Skin epidermis (tissue), 12 donors: ENCODE measurements around the gene TEX51.

ENCODE experiments used
- H3K27ac ChIP-seq, 21 experiments: fragments of 200-600 bp; sonication (generic) in 11 of 21; one replicate each; pipeline ENCODE4 v1.5.0; 2020; ENCODE audit warnings: mild to moderate bottlenecking in 3 of 21, inconsistent platforms in 2 of 21, moderate library complexity in 2 of 21
- H3K4me3 ChIP-seq, 7 experiments: fragments of 200-600 bp; sonication (generic) in 2 of 7; one replicate each; pipeline ENCODE4 v1.5.0; 2020; ENCODE audit warnings: inconsistent platforms in 2 of 7, mild to moderate bottlenecking in 2 of 7, moderate library complexity in 1 of 7

Gene TEX51

GRCh38 chr2:126890551-126891450 is 7.9 kb upstream of the TEX51 start:
- H3K4me3 ChIP-seq = no peak overlapping the region
- H3K27ac ChIP-seq = no peak overlapping the region

DNA sequence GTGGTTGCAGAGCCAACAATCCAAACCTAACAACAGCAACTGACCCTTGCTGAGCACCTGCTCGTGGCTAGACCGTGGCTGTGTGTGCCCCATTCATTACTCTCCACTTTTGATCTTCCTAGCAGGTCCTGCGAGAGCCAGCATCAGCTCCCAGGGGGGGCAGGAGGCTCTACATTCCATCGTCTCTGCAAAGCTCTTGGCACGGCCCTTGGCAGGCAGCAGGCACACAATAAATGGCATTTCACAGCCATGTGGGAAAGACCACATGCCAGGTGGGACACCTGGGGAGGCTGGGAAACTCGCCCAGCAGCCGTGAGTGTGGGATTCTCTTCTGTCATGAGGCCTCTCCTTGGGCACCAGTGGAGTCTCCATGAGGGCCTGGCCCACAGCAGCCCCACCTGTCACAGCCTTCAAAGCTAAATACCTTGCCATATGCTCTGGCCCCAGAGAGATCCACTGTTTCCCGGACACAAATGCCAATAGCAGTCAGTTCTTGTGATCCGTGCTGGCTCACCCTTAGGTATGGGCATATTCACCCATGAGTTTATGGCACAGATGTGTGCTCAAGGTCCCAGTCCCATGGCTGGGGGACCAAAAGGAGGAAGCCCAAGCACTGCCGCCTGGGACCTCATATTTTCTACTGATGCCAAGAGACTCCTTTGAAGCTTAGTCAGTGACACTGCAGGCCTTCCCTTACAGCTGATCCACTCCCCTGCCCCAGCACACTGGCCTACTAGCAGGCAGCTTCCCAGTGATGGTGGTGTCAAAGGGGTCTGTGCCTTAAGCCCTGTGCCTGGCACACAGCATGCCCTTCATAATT is 6.8 kb upstream of the TEX51 start:
- Histone ChIP-seq H3K27ac (no peak overlapping the region), H3K4me3 (no peak overlapping the region)

GRCh38 chr2:126893153-126893552 is 5.5 kb upstream of the TEX51 start:
- Histone ChIP-seq H3K27ac (no peak overlapping the region), H3K4me3 (no peak overlapping the region)

- Histone ChIP-seq H3K4me3 (no peak overlapping the region), H3K27ac (no peak overlapping the region)
Measured at GRCh38 chr2:126893606-126894005, 5.1 kb upstream of the TEX51 start.

DNA sequence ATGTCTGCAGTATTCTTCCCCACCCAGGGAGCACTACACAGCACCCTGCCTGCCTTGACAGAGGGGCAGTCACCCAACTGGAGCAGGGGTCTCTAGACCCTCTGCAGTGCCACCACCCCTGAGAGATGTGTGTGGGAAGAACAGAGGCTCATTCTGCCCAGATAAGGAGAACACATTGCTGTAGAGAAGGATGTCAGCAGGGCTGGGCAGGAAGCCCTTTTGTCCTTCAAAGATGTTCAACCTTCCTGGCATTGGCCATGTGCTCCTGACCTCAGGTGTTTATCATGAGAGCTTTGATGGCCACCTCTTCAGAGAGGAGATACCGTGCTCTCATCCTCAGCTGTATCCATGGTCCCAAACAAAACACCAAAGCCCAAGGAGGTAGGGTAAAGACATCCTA is 4.6 kb upstream of the TEX51 start:
- H3K27ac ChIP-seq = no peak overlapping the region

GRCh38 chr2:126894585-126895182 is 4.0 kb upstream of the TEX51 start:
- no peak overlapping the region for H3K4me3 ChIP-seq
- no peak overlapping the region for H3K27ac ChIP-seq

More for the DNA sequence above, 4.6 kb upstream of the TEX51 start:
- H3K4me3 ChIP-seq = no peak overlapping the region

DNA sequence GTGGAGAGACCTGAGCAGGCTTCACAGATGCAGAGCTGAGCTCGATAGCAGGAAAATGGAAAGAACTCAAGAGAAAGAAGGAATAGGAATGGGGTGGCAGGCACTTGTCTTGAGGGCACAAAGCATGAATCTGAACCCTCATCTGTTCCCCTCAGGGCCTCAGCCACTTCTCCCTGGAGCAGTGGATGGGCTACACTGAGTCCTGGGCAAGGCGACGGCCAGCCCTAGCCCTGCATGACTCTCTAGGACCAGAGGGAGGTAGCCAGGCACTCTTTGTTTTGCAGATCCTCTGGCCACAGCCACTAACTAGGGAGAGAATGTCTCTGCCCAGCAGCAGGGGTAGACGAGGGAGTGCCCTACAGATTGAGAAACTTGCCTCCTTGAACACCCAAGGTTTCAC is 3.4 kb upstream of the TEX51 start:
- H3K4me3 ChIP-seq = no peak overlapping the region
- no peak overlapping the region for H3K27ac ChIP-seq

DNA sequence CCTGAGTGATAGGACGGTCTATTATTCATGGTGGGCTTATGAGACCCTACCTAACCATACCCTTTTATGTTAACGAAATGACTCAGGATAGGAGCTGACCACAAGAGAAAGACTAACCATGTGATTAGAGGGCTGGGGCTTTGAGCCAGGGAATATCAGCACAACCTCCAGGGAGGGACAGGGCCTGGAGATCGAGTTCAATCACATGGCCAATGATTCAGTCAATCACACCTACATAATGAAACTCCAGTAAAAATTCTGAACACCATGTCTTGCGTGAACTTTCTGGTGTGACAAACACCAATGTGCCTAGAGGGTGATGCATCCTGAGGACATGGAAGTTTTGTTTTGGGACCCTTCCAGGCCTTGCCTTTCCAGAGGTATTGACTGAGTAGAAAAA is 2.2 kb upstream of the TEX51 start:
- no peak overlapping the region for H3K27ac ChIP-seq
- no peak overlapping the region for H3K4me3 ChIP-seq

DNA sequence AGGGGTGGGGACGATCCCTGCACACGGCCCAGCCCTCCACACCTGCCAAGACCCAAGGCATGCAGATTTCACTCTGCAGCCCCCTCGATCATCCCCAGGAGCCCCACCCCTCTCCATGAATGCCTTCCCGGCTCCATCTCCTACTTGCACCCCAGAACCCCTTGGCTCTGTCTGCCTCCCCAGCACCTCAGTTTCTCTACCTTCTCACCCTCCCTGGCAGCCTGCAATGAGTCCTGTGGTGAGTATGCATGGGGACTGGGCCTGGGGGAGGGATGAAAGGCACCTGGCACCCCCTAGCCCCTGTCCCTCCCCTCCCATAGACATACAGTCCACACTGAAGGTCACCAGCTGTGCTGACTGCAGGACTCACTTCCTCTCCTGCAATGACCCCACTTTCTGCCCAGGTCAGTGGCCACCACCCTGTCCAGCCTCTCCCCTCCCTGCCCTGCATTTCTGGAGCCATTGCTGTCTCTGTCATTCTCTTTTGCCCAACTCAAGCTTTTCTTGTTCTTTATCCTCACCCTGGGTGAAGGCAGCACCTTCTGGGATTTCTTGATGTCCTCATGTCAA is 1.0 kb downstream of the TEX51 start:
- H3K27ac ChIP-seq = no peak overlapping the region
- no peak overlapping the region for H3K4me3 ChIP-seq

GRCh38 chr2:126900646-126901319 is 2.1 kb downstream of the TEX51 start:
- no peak overlapping the region for H3K27ac ChIP-seq
- no peak overlapping the region for H3K4me3 ChIP-seq

DNA sequence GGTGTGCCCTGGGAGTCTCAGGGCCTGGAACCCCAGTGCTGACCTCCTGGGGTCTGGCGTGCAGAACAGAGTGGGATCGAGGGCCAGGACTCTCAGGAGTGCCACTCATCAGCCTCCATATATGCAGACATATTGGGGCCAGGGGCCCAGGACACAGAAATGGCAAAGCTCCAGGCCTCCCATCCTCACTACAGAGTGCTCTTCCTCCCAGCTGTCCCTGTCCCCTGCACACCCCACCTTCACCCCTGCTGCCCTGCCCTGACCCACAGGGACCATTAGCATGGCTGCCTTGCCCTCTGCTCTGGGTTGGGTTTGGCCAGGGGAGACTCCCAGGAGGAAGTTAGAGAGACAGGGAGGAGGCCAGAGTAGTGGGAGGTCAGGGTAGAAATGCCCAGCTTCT is 2.8 kb downstream of the TEX51 start:
- H3K27ac ChIP-seq = no peak overlapping the region
- no peak overlapping the region for H3K4me3 ChIP-seq

DNA sequence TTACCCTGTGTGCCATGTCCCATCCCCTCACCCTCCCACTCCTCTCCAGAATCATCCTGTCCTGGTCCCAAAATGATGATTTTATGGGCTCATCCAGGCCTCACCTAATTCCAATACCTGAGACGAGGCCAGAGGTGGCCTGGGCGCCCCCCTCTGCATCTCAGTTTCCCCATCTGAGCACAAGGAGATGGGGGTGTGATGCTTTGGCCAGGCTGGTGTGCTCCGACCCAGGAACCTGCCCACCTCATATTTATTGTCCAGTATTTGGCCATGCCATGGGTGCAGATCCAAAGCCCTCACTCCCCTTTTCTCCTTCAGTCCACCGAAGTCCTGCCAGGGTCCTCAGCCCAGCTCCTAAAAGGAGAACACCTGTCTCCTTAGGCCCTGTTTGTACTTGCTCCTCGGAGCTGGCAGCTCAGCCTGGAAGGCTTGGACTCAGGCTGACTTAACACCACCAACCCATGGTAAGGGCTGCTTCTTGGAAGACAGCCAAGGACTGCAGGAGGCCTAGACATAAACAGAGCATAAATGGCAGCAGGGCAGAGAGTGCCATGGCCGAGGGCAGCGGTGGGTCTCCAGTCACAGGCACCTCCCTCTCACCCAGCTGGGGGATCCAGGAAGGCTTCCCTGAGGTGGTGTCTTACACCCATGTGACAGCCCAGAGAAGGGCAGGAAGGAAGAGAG is 3.6 kb downstream of the TEX51 start:
- no peak overlapping the region for H3K27ac ChIP-seq
- no peak overlapping the region for H3K4me3 ChIP-seq

DNA sequence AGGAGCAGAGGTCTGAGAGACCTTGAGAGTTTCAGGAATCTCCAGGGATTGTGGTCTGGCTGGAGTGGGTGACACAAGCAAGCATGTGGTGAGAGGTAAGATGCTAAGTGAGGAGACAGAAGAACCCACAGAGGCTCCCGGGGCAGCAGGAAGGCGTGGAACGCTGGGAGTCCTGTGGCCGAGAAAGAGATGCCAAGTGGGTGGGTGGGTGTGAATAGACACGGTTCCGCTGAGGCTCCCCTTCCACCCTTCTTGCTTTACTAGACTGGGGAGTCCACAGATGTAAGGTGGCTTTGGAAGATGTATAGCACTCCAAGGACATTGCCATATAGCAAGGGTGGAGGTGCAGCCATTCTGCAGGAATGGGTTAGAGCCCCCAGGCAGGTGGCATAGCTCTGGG is 4.2 kb downstream of the TEX51 start:
- no peak overlapping the region for H3K4me3 ChIP-seq
- H3K27ac ChIP-seq = no peak overlapping the region

GRCh38 chr2:126905991-126906390 is 7.3 kb downstream of the TEX51 start:
- H3K4me3 ChIP-seq = no peak overlapping the region
- H3K27ac ChIP-seq = no peak overlapping the region

DNA sequence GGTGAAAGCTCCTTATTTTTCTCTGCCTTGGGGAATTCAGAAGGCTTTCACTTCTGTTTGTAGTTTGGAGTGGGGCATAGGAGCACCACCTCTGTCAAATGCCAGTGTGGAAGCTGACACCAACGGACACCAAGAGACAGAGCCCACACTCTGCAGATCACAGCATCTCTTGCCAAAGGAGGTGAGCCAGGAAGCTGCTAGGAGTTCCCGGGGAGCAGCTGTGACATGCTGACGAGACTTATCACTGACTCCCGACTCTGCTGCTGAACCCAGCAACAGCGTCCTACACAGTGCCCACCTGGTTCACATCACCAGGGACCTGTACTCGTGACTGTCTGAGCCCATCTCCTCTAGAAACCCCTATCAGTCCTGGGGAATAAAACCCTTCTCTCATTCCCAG is 8.1 kb downstream of the TEX51 start:
- no peak overlapping the region for H3K4me3 ChIP-seq
- no peak overlapping the region for H3K27ac ChIP-seq

- Histone ChIP-seq H3K4me3 (no peak overlapping the region), H3K27ac (no peak overlapping the region)
Measured at GRCh38 chr2:126907671-126908070, 9.0 kb downstream of the TEX51 start.

DNA sequence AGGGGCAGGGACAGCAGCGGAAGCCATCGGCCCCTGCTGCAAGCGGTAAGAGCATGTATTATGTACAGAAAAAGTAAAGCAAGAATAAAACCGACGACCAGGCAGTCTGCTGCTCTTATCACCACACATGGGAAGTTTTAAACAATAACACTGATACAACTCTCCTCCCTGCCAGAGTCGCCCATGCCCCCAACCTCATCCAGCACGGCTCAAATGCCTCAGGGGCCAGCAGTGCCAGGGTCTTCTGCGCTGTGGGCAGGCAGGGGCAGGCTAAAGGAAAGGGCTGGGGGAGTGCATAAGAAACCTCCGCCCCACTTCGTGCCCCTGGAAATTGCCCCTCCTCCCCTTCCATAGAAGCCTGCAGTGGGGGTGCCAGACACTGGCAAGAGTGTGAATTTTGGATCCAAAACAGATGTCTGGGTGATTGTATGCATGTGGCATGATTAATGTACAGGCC is 10.1 kb downstream of the TEX51 start:
- no peak overlapping the region for H3K4me3 ChIP-seq
- H3K27ac ChIP-seq = no peak overlapping the region

DNA sequence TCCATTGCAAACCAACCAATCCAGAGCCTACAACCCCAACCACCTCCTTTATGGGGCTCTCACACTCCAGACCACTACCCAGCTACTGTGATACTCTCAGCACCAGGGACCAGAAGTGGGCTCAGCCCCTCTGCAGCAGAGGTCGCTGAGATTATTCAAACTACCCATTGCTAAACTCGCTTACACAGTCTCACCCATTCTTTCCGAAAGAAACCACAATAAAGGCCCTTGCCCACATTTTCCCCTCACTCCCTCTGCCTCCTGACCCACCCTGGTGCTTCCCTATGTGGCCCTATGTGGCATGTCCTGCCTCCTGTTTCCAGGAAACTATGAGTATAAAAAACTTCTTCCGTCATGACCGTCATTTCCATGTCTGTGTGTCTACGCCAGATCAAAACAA is 10.7 kb downstream of the TEX51 start:
- no peak overlapping the region for H3K27ac ChIP-seq

GRCh38 chr2:126909781-126910180 is 11.1 kb downstream of the TEX51 start:
- Histone ChIP-seq H3K4me3 (no peak overlapping the region), H3K27ac (no peak overlapping the region)

More for the DNA sequence above, 10.7 kb downstream of the TEX51 start:
- no peak overlapping the region for H3K4me3 ChIP-seq
